ENCODE data around the gene CCDC88B. TPM values are rescaled to one million over a fixed set of nuclear protein-coding genes. Genes with fewer than 3 reads are reported as not detected.

The CCDC88B gene
- total and polyA plus RNA-seq, 9 of the 15 experiments (the other 6 are each of a cell fraction or from before 2014, with no cell fraction given): 0.13 to 18.1 (median 7.9) TPM

- TF ChIP-seq NONO (IDR thresholded peaks at IDR 0.05; ENCODE audit: low read depth in 2 of 2, low read length in 1 of 2) (no peak), ZNF511 (CRISPR knock-in tag; IDR thresholded peaks at IDR 0.05) (peak; percentile 73; the same call in 1 of the 2 replicates), ZNF764 (CRISPR knock-in tag; IDR thresholded peaks at IDR 0.05; ENCODE audit: low read depth) (no peak), PHF8 (IDR thresholded peaks at IDR 0.05; ENCODE audit: borderline replicate concordance, low read length) (peak; percentile 53; the same call in 1 of the 2 replicates), SMARCB1 (IDR thresholded peaks at IDR 0.05; ENCODE audit: insufficient read length, low read depth) (no peak), GABPB1 (CRISPR knock-in tag; IDR thresholded peaks at IDR 0.05) (no peak; the same call in 1 of the 2 replicates), HDAC6 (IDR thresholded peaks at IDR 0.05; ENCODE audit: low read depth, low read length) (no peak), BHLHE40 (IDR thresholded peaks at IDR 0.05; ENCODE audit: low read length) (peak; percentile 28; the same call in 1 of the 2 replicates), GTF2A2 (tag; IDR thresholded peaks at IDR 0.05) (no peak), TRIM28 (IDR thresholded peaks at IDR 0.05) (no peak)
Measured at GRCh38 chr11:64355078-64355940, 15.3 kb downstream of the CCDC88B start (continued).
